GM10266 (cell line): ENCODE data around the gene LGR5.
A peak's percentile ranks its signal among the peaks of the same experiment; 100 is the strongest.

Source experiments
- DNase-seq: peaks from one replicate; pipeline ENCODE4 v3.0.0; 2012; ENCODE audit errors: extremely low spot score
- TF ChIP-seq, protein P1 (sequence below): IDR thresholded peaks from 2 replicates; pipeline ENCODE4 v1.5.1; 2012; ENCODE audit warnings: mild to moderate bottlenecking, low read depth; ENCODE audit not compliant: control insufficient read depth, insufficient read depth; ENCODE audit errors: missing control alignments

LGR5 gene

DNA sequence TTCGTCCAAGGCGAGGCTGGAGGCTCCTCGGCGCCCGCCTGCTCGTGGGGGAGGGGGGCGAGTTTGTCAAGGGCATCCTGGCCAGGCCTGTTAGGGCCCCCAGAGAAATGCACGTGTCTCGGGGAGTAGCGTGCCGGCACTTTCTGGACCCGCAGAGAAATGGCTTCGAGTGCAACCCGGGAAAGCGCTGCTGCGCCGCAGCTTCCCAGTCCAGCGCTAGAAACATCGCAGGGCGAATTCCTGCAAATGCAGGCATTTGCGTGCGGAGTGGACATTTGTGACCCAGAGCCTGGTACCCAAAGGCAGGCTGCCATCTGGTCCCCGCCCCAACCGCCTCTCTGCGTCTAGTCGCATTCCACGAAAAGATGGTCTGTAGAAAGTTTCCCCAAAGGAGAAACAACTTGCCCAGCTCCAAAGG is 756 bp downstream of the LGR5 start:
- TF ChIP-seq, protein P1, sequence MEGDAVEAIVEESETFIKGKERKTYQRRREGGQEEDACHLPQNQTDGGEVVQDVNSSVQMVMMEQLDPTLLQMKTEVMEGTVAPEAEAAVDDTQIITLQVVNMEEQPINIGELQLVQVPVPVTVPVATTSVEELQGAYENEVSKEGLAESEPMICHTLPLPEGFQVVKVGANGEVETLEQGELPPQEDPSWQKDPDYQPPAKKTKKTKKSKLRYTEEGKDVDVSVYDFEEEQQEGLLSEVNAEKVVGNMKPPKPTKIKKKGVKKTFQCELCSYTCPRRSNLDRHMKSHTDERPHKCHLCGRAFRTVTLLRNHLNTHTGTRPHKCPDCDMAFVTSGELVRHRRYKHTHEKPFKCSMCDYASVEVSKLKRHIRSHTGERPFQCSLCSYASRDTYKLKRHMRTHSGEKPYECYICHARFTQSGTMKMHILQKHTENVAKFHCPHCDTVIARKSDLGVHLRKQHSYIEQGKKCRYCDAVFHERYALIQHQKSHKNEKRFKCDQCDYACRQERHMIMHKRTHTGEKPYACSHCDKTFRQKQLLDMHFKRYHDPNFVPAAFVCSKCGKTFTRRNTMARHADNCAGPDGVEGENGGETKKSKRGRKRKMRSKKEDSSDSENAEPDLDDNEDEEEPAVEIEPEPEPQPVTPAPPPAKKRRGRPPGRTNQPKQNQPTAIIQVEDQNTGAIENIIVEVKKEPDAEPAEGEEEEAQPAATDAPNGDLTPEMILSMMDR = no peak
- peak; percentile 13 for DNase-seq

DNA sequence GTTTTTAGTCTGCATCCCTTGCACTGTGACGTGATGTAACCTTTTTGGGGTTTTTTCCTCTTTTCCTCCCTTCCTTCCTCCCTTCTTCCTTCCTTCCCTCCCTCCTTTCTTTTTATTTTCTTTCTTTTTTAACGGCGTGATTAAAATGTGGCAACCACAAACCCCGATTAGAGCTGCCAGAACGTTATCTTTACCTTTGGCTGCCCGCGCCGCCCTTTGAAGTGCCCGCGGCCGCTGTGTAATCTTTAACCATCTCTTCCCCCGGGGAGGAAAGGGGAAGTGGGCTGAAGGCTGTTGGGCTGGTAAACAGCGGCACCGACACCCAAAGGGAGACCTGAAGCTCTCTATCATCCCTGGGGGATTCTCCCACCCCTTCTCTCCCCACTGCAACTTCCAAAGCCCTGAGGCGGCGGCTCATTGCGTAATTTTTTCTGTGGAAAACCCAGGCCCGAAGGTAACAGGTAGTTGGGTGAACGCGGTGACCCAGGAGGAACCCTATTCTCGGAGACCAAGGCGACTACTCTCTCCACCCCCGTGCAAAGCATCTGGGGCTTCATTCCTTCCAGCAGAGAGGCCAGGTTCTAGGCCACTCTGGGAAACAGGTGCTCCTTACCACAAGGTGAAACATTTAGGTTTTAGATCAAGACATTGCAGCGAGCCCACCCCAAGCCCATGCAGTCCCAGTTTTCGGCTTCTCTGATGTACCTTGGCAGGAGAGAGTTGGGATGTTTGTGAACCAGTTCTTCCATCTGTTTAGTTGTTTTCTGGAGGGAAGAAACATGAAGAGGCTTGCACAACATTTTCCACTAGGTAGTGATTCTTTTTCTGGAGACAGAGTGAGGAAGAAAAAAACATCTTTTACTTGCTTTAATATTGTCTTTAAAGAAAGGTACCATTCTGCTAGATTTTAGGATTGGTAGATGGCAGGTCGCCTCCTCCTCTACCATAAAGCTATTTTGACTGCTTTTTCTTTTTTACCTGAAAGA is 1.5 kb downstream of the LGR5 start:
- DNase-seq = peak; percentile 7

DNA sequence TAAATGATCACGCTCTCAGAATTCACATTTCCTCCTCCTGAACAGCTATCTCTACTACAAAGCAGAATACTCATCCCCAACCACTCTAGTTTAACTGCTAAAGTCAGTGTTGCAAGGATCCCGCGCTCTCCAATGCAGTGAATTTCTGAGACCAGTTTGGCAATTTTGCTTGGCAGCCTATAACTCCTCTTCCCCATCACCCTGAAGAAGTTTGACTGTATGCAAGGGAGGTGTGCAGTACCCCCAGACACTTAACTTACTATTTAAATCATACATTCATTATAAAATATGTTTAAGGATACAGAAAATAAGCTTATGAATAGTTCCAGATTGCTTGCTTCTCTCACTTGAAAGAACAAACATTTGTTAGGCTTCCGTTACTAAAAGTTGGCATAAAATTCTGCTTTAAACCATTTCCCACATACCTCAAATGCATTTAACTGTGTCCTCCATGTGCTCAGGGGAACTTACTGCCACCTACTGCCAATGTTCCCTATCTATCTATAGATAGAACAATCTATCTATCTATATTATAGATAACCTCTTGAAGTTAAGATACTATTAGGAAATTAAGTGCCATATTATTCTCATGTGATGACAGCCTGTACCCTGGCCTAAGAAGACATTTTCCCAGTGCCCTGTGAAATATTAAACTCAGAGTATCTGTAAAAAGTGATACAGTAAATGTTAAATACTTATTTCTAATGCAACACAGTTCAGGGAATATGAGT is 2.4 kb downstream of the LGR5 start:
- no peak for DNase-seq
- TF ChIP-seq, protein P1 = no peak

More for the DNA sequence above, 1.5 kb downstream of the LGR5 start:
- TF ChIP-seq, protein P1 = no peak

DNA sequence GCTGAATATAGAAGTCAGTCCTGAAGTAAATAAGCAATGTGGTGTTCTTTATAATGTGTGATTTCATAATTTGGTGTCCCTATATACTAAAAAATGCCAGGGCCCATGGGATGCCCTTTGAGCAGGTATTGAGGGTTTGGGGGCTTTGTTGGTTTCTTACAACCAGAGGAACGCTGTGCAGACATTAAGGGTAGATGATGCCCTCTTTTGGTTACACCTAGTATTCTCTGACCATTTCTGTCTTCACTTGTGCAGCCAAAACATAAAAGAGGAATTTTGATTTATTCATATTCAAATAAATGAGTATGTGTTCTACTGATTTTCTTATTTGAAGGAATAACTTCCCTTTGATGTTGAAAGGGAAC is 3.0 kb downstream of the LGR5 start:
- DNase-seq = no peak
- TF ChIP-seq, protein P1 = no peak

DNA sequence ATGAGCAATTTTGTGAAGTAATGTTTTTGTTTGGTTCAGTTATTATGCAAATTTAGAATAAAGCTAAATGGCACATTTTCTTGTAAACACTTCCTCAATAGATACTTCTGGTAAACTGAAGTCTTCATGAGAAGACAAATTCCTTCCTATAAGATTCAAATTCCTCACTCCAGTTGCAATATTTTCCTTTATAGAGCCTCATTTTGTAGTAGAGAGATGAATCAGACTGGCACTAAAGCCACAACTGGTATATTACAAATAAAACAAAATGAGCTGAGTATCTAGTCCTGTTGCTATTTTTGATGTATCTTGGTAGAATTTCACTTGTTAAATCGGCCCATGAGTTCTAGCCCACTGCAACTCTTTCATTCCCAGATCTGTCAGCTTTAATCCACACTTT is 5.5 kb downstream of the LGR5 start:
- no peak for DNase-seq
- TF ChIP-seq, protein P1 = no peak

DNA sequence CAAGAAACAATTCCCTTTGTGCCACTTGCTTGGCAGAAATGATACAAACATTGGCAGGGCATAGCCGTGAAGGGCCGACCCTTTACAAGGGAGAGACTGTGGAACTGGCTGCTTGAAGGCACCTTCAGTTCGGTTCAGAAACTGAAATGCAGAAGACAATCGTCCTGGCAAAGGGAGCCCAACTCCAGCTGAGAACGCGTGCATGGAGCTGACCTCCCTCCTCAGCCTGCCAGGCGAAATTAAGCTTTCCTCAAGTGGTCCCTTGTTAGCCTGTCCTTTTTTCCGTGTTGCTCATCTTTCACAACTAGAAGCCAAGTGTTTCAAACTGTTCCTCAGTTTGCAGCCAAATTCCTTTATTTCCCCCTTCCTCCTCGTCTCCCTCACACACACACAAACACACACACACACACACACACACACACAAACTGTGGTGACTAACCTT is 8.1 kb downstream of the LGR5 start:
- no peak for DNase-seq
- TF ChIP-seq, protein P1 = no peak
